Urinary bladder (tissue), 4 donors: ENCODE measurements around the gene LTB4R2. TPM values are rescaled to one million over a fixed set of nuclear protein-coding genes. Genes with fewer than 3 reads are reported as not detected.
"Not testable (repeated sequence)": the region's sequence is repeated elsewhere in the genome, so short reads cannot be mapped to it uniquely, and the experiment has no call there.

Experiments used
- DNase-seq: peaks from one replicate; pipeline ENCODE4 v3.0.0-alpha.2; 2015; ENCODE audit errors: extremely low spot score
- H3K27ac ChIP-seq: one replicate; pipeline ENCODE4 v1.5.1; 2013; ENCODE audit warnings: low read depth, mild to moderate bottlenecking, moderate library complexity
- H3K36me3 ChIP-seq: one replicate; pipeline ENCODE4 v1.6.1; 2013; ENCODE audit warnings: mild to moderate bottlenecking, moderate library complexity; ENCODE audit not compliant: insufficient read depth
- H3K4me1 ChIP-seq: one replicate; pipeline ENCODE4 v1.6.1; 2013; ENCODE audit warnings: mild to moderate bottlenecking, moderate library complexity; ENCODE audit not compliant: insufficient read depth
- H3K4me3 ChIP-seq: one replicate; pipeline ENCODE4 v1.5.1; 2013; ENCODE audit warnings: low read depth, low read length
- WGBS: extraction: QIAGEN DNeasy Blood & Tissue Kit; methylation state at CpG from one replicate; pipeline ENCODE4 v1.1.7; 2013; 5-methylcytosine and 5-hydroxymethylcytosine counted together
- polyA plus RNA-seq: library from polyadenylated mRNA; stranded (reverse); fragments of 200-250 nt; gene quantifications from one replicate; pipeline ENCODE4 v1.2.3, GENCODE V29; 2013
- total RNA-seq: library from RNA; depleted of rRNA; stranded (reverse); fragments of >200 nt; gene quantifications from one replicate; pipeline ENCODE4 v1.2.3, GENCODE V29; 2014
- donor health status: healthy with polysubstance abuse.
- donor health status: healthy.

Gene LTB4R2
- total and polyA plus RNA-seq, 2 donors, result 2.8 to 4.0 TPM

DNA sequence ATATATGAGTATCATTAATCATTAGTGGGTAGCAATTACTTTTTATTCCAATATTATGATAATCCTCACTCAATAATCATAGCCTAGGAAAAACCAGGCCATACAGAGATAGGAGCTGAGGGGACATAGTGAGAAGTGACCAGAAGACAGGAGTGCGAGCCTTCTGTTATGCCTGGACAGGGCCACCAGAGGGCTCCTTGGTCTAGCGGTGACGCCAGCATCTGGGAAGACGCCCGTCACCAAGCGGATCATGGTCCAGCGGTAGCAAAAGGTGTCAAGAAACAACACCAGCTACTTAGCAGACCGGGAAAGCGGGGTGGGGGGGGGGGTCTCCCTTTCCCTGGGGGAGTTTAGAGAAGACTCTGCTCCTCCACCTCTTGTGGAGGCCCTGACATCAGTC is 18.0 kb downstream of the LTB4R2 start:
- H3K4me3 ChIP-seq, H3K4me1 ChIP-seq, H3K27ac ChIP-seq, DNase-seq, H3K36me3 ChIP-seq: not testable (repeated sequence)
- WGBS, result 4% methylated on average over 9 of the region's 9 CpGs

DNA sequence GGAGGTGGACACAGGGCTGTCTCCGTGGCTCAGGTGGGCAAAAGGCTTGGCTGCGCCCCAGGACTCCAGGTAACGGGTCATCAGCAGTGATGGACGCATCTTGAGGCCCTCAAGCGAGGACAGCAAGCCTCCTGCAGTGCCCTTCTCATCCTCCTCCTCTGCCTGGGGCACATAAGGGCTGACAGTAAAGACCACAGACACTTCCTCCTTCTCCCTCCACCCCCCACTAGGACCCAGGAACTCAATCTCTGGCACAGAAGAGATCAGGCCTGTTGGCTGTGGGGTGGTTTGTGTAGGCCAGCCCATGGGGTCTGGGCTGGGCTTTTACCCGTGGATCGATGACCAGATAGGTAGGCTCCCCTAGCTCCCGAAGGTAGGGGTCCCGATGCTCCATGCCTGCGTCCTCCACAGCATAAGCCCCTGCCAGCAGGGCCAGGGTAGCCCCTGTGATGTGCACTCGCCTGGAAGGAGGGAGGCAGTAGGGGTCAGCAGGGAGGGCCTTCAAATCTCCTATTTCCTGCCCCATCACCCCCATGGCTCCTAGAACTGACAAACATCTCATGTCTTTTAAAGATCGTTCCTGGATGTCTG is 19.2 kb downstream of the LTB4R2 start:
- Histone ChIP-seq H3K27ac (no peak overlapping the region), H3K4me1 (no peaks in the 10 kb centered on the region), H3K4me3 (no peak overlapping the region), H3K36me3 (no peaks in the 10 kb centered on the region)
- no peak for DNase-seq
- WGBS, result 87% methylated on average over 12 of the region's 12 CpGs

DNA sequence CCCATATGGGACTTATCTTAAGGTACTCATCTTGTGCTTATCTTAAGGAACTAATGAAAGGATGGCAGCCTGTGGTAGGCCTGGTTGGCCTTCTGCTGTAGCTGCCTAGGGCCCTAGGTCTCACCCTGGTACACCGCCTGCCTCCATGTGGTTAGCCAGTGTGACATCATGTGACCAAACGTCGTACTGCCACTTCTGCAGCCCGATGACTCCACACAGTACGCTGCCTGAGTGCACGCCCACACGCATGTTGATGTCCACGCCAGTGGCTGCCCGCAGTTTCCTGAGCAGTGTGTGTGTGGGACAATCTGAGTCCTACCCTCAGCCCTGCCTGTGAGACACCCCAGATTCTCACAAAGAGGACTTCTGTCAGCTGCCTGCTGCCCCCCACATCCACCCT is 19.8 kb downstream of the LTB4R2 start:
- Histone ChIP-seq H3K27ac (no peak overlapping the region), H3K4me1 (no peaks in the 10 kb centered on the region), H3K4me3 (no peak overlapping the region), H3K36me3 (no peaks in the 10 kb centered on the region)
- WGBS, result 80% methylated on average over 9 of the region's 9 CpGs
- no peak for DNase-seq

GRCh38 chr14:24330973-24331674 is 21.2 kb downstream of the LTB4R2 start:
- Histone ChIP-seq H3K4me1 (no peaks in the 10 kb centered on the region), H3K4me3 (no peak overlapping the region), H3K27ac (no peak overlapping the region), H3K36me3 (no peaks in the 10 kb centered on the region)
- 91% methylated on average over 10 of the region's 10 CpGs for WGBS
- no peak for DNase-seq

DNA sequence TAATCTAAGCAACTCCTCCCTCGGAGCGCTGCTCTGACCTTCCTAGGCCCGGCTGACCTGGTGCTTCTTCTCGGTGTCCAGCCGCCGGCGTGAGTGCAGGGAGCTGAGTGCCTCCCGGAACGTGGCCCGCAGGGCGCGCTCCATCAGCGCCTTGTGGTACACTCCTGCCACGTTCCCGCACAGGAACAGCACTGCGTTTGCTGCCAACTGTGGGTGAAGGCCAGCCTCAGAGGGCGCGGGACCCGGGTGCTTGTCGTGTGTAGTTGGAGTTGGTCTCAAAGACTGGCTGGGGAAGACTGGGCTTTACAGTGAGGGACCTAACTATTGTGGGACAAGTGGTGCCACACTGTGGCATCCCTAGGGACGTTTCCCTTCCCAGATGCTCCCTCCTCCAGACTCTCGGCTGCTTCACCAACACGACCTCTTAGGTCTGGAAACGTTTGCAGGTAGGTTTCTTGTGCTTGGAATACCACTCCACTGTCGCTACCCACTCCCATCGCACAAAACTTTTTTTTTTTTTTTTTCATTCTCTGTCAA is 21.9 kb downstream of the LTB4R2 start:
- H3K4me3 ChIP-seq, result no peak overlapping the region
- no peaks in the 10 kb centered on the region for H3K4me1 ChIP-seq
- 60% methylated on average over 26 of the region's 26 CpGs for WGBS
- H3K27ac ChIP-seq, result no peak overlapping the region
- peaks cover 2% of the 10 kb centered on the region for H3K36me3 ChIP-seq
- no peak for DNase-seq

GRCh38 chr14:24332268-24332993 is 22.5 kb downstream of the LTB4R2 start:
- H3K27ac ChIP-seq, result no peak overlapping the region
- no peak overlapping the region for H3K4me3 ChIP-seq
- H3K36me3 ChIP-seq, result peaks cover 3% of the 10 kb centered on the region
- no peak for DNase-seq
- 16% methylated on average over 56 of the region's 56 CpGs for WGBS
- no peaks in the 10 kb centered on the region for H3K4me1 ChIP-seq

DNA sequence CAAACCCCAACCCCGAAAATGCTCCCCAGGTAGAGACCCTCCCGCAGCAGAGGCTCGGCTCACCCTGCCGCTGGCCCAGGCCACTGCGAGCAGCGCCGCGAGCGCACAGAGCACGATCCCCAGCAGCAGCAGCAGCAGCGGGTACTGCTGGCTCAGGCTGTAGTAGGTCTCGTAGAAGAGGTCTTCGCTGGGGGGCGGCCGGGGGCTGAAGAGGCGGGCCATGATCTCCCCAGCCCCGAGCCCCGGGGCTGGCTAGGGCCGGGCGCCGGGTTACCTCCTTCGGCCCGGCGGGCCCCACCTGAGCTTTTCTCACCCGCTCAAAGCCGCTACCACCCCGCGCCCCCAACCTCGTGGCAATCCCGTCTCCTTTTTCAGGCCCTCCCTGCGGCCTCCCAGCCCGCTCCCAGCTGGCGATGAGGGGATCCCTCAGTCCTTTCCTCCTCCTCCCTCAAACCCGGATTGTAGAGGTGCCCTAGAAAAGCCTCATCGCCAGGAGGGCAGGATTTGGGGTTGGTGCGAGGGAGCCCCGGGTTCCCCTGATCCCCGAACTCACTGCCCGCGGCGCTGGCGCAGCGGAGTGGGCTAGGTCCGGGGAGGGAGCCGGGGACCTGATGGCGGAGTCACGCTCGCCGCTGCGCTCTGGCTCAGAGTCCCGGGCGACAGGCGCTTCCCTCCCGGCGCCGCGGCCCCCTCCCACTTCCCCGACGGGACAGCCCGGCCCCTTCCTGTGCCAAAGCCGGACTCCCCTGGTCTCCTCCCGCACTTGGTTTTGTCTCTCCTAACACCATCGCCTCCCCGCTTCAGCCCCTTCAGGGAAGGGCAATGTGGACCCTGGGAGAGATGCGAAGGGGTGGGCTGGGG is 24.7 kb downstream of the LTB4R2 start, which contains the start of gene ADCY4:
Gene ADCY4 (minus strand): TSS at position 641 of the 861 bp plus-strand sequence. CDS start 419 bp downstream, at position 222.
- peak within 1 kb of the TSS; percentile 39 for H3K4me3 ChIP-seq
- H3K36me3 ChIP-seq, result peaks cover 3% of the 10 kb centered on the region
- DNase-seq, result no peak
- no peaks in the 10 kb centered on the region for H3K4me1 ChIP-seq
- WGBS, result 4% methylated on average over 65 of the region's 65 CpGs
- no peak within 1 kb of the TSS for H3K27ac ChIP-seq

GRCh38 chr14:24335461-24336171 is 25.7 kb downstream of the LTB4R2 start:
- 66% methylated on average over 12 of the region's 12 CpGs for WGBS
- Histone ChIP-seq H3K4me1 (no peaks in the 10 kb centered on the region), H3K4me3 (no peak overlapping the region), H3K27ac (no peak overlapping the region), H3K36me3 (peaks cover 3% of the 10 kb centered on the region)
- DNase-seq, result no peak

DNA sequence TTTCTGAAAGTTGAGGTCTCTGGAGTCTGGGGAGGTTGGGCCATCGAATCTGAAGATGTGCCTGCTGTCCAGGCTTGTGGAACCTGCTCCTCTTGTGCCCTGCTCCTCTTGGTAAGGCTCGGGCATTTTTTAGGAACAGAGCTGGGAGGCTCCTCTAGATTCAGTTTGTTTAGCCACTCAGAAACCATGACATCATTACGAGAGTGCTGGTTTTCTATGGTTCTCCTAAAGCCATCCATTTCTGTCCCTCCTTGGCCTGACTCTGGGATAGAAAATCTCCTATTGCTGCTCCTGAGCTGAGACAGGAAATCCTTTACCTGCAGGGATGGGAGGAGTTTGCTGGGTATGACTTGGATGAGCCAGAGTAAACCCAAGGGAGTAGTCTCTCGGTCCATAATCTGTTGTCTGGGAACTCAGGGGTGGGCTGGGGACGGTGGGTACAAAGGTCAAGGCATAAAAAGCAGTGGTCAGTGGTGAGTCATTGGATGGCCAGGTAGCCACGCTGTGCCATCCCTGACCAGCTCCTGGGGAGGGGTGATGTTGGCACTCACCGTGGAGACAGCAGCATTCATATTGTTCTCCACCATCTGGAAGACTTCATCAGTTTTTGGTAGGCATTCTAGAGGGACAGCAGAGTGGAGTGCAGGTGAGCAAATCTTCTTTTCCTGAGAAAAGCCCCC is 27.3 kb downstream of the LTB4R2 start:
- peaks cover 3% of the 10 kb centered on the region for H3K36me3 ChIP-seq
- no peaks in the 10 kb centered on the region for H3K4me1 ChIP-seq
- no peak overlapping the region for H3K4me3 ChIP-seq
- H3K27ac ChIP-seq, result no peak overlapping the region
- WGBS, result 91% methylated on average over 7 of the region's 7 CpGs
- no peak for DNase-seq

- Histone ChIP-seq H3K4me1 (no peaks in the 10 kb centered on the region), H3K27ac (no peak overlapping the region), H3K4me3 (no peak overlapping the region), H3K36me3 (peaks cover 3% of the 10 kb centered on the region)
- DNase-seq, result no peak
- 94% methylated on average over 8 of the region's 8 CpGs for WGBS
Observed at GRCh38 chr14:24337824-24338175, 27.9 kb downstream of the LTB4R2 start.

GRCh38 chr14:24338843-24339242 is 28.9 kb downstream of the LTB4R2 start:
- DNase-seq, result no peak
- H3K36me3 ChIP-seq, result peaks cover 3% of the 10 kb centered on the region
- H3K27ac ChIP-seq, result no peak overlapping the region
- H3K4me3 ChIP-seq, result peak overlapping the region; percentile 38
- 81% methylated on average over 14 of the region's 14 CpGs for WGBS
- no peaks in the 10 kb centered on the region for H3K4me1 ChIP-seq
